ENCODE measurements around the gene CDC42BPB.
"Not testable (repeated sequence)": the region's sequence is repeated elsewhere in the genome, so short reads cannot be mapped to it uniquely, and the experiment has no call there.

The CDC42BPB gene

DNA sequence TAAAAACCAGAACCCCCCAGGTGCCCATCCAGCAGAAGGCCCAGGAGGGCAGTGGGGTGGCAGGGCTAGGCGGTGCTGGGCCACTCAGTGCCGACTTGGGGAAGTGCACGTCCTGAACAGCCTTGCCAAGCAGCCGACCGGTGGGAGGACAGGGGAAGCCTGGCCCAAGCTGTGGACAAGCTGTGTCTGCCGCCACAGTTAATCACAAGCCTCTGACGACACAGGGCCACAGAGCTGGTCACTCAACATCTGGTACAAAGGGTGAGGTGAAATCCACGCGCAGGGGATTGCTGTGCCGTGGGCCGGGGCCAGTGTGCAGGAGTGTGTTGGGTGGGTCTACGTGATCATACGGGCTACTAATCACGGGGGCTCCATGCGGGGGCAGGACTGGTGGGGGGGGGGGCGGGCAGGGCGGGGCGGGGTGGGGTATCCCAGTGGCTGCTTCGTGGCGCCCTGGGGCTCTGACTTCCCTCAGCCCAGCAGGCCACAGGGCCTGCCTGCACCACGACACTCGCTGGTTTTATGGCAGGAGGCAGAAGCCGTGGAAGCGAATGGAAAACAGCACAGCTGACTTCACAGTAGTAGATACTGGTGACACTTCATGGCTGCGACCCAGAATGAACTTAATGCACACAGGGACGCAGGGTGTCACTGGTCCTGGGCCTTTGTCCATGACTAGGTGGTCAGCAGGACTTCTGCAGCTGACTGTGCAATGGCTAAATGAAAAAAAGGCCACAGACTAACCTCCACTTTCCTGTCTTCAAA lies 124.7 kb downstream of the CDC42BPB start:
- DNase-seq (ENCODE audit: extremely low read depth in 1 of 2, low read depth in 1 of 2): no peak

- DNase-seq (ENCODE audit: extremely low read depth in 1 of 2, low read depth in 1 of 2): no peak
Observed at GRCh38 chr14:102931580-102932285, 125.6 kb downstream of the CDC42BPB start.

DNA sequence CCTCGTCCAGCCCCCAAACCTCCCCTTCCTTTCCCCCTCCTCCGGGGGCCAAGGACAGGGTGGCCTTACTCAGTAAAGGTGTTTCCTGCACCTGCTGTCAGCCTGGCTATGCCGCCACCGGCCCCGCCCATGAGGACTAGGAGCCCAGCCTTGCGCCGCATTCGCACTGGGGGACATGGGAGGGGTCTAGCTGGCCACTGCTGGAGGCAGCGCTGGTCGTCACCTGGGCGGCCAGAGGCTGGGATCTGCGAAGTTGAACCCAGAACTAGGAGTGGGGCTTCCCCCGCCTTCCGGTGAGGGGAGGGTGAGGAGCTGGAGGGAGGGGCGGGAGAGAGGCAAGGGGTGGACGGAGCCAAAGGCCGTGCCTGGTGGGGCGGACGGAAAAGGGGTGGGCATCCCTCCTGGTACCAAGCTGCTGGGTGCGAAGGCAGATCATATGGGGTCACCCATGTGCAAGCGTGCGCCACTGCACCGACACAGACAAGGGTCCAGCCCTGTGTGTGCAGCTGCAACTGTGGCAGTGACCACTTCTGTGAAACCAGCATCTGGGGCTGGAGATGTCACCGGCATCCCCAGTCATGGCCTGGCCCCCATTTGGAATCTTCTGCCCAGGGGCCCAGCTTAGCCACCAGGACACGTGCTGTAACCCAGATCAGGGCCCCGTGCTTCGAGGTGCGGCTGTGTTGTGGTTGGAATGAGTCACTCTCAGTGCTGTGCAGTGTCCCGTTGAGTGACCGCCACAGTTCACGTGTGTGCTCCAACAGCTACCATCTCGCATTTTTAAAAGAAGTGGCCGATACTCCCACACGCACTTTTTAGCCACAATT lies 126.4 kb downstream of the CDC42BPB start:
- no peak for DNase-seq (ENCODE audit: extremely low read depth in 1 of 2, low read depth in 1 of 2)

DNA sequence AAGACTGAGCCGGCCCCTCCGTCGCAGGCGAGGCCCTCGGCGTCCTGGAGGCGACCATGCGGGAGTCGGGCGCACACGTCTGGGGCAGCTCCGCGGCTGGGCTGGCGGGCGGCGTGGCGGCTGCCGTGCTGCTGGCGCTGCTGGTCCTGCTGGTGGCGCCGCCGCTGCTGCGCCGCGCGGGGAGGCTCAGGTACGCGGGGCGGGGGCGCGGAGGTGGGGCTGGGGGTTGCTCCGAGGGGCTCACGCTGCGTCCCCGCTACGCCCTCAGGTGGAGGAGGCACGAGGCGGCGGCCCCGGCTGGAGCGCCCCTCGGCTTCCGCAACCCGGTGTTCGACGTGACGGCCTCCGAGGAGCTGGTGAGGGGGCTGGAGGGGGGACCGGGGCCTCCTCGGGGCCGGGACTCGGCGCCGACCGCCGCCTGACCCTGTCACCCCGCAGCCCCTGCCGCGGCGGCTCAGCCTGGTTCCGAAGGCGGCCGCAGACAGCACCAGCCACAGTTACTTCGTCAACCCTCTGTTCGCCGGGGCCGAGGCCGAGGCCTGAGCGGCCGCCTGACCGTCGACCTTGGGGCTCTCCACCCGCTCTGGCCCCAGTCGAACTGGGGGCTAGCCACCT lies 127.1 kb downstream of the CDC42BPB start:
- DNase-seq (ENCODE audit: extremely low read depth in 1 of 2, low read depth in 1 of 2): no peak

- no peak for DNase-seq (ENCODE audit: extremely low read depth in 1 of 2, low read depth in 1 of 2)
Observed at GRCh38 chr14:102929241-102930137, 127.9 kb downstream of the CDC42BPB start.

DNA sequence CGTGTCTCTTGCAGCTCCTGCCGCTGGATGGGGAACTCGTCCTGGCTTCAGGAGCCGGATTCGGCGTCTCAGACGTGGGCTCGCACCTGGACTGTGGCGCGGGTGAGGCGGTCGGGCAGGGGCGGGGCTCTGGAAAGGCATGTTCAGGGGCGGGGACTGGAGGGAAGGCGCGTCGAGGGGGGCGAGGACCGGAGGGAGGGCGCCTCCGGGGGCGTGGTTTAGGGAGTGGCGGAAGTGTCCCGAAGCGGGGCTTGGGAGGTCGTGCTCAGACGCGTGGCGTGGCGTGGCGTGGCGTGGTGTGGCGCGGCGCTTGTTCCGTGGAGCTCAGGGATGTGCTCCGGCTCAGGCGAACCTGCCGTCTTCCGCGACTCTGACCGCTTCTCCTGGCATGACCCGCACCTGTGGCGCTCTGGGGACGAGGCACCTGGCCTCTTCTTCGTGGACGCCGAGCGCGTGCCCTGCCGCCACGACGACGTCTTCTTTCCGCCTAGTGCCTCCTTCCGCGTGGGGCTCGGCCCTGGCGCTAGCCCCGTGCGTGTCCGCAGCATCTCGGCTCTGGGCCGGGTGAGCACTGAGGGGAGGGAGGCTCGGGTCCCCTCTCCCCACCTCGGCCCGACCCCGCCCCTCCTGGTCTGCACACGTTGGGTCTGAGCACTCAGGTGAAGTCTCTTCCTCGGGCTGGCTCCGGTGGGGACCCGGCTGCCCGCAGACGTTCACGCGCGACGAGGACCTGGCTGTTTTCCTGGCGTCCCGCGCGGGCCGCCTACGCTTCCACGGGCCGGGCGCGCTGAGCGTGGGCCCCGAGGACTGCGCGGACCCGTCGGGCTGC lies 128.7 kb downstream of the CDC42BPB start:
- peak; percentile 66 to 71 for DNase-seq (ENCODE audit: extremely low read depth in 1 of 2, low read depth in 1 of 2)

DNA sequence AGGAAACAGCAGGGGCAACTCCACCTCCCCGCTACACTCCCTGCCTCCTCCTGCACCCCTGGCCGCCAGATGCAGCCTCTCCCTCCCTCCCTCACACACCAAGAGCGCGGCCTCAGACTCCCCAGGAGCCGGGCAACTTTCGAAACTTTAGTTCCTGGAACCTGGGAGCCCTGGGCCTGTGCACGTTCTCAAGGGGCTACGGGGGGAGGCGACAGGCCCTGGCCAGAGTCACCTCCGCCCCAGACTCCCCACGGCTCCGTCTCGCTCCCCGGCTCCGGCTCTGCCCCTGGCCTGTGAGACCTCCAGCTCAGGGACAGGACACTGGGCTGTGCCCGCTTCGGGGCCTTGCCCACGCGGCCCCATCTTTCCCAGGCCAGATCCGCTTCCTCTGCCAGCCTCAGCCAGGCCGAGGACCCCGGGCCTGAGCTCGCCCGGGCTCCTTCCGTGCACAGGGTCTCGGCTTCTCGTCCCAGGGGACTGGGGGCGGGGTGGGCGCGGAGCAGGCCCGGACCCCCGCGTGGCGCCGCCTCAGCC lies 129.4 kb downstream of the CDC42BPB start:
- no peak for DNase-seq (ENCODE audit: extremely low read depth in 1 of 2, low read depth in 1 of 2)

GRCh38 chr14:102927346-102927877 lies 129.9 kb downstream of the CDC42BPB start:
- no peak for DNase-seq (ENCODE audit: extremely low read depth in 1 of 2, low read depth in 1 of 2)

DNA sequence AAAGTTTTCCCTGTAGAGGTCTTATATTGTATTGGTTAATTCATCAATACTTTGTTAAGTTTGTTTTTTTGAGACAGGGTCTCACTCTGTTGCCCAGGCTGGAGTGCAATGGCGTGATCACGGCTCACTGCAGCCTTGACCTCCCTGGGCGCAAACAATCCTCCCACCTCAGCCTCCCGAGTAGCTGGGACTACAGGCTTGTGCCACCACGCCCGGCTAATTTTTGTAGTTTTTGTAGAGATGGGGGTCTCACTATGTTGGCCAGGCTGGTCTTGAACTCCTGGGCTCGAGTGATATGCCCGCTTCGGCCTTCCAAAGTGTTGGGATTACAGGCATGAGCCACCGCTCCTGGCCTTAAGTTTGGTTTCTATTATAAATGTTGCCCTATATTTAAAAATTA lies 130.5 kb downstream of the CDC42BPB start:
- DNase-seq (ENCODE audit: extremely low read depth in 1 of 2, low read depth in 1 of 2): not testable (repeated sequence)

DNA sequence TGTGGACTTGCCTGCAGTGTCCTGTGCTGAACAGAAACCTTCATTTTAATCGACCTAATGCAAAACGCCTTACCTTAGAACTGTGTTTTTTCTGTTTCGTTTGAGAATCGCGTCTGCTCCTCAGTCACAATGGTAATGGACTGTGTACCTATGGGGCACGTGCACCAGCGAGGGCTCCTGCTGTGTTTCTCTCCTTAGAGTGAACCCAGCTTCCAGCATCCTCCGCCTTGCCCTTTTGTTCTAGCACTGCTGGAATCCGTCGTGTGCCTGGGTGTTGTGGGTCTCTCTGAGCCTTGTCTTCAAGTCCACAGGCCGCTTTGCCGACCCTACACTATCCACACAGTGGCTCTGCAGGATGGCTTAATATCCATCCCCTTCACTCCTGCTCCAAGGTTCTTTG lies 131.2 kb downstream of the CDC42BPB start:
- DNase-seq (ENCODE audit: extremely low read depth in 1 of 2, low read depth in 1 of 2): no peak

- DNase-seq (ENCODE audit: extremely low read depth in 1 of 2, low read depth in 1 of 2): no peak
Observed at GRCh38 chr14:102925646-102926045, 131.7 kb downstream of the CDC42BPB start.

DNA sequence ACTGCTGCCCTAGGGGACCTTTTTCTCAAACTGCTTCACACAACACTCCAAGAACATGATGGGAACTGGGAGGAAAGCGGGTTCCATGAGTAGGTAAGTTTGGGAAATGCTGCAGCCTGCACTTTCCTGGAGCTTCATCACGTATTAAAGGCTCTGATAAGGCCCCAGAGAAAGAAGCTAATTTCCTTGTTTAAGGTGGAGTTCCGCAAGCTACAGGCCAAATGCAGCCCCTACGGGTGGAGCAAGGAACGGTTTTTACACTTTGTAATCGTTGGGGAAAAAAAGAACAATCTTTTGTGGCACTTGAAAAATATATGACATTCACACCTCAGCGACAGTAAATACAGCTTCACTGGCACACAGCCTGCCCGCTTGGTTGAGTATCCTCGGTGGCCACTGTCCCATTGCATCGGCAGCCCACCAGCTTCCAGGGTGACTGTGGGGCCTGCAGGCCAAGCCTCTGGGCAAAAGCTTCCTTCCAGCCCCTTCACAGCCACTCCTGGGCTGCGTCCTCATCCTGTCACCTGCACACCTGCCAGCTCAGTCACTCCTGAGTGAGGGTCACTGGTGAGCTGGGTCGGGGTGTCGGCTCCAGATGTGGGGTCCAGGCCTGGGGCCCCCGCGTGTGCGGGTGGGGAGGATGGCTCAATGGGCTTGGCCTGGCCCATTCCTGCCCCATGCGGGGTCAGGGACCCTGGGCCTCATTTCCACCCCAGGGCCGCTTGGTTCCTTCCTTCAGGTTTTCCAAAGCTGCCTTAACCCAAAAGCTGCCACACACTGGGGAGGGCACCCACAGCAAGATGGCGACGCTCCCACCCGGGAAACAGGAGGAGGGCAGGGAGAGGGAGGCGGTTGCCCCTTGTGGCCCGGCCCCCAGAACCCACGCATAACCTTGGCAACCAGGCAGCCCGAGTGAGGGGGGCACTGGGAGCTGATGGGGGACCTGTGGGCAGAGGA lies 132.4 kb downstream of the CDC42BPB start:
- no peak for DNase-seq (ENCODE audit: extremely low read depth in 1 of 2, low read depth in 1 of 2)

DNA sequence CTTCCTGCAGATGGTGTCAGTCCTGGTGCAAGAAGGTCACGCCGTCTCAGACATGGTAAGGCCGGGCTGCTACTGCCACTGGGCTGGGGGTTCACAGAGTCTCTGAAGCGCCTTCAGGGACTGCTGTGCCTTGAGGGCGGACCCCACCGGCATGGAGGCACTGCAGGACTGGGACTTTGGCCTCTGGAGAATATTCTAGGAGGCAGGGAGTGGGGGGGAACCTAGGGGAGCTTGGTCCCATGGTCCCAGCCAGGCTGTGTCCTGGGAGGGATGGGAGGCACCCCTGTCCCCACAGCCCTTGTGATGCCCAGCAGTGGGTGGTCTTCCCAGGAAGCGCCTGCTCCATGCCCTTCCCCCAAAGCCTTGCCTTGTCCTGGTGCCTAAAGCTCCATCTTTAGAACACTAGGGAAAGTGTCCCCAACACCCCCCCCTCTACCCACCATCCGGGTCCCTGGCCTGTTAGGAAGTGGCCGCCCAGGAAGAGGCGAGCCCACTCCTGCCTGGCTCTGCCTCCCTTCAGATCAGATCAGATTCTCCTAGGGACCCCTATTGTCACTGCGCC lies 133.3 kb downstream of the CDC42BPB start:
- no peak for DNase-seq (ENCODE audit: extremely low read depth in 1 of 2, low read depth in 1 of 2)

DNA sequence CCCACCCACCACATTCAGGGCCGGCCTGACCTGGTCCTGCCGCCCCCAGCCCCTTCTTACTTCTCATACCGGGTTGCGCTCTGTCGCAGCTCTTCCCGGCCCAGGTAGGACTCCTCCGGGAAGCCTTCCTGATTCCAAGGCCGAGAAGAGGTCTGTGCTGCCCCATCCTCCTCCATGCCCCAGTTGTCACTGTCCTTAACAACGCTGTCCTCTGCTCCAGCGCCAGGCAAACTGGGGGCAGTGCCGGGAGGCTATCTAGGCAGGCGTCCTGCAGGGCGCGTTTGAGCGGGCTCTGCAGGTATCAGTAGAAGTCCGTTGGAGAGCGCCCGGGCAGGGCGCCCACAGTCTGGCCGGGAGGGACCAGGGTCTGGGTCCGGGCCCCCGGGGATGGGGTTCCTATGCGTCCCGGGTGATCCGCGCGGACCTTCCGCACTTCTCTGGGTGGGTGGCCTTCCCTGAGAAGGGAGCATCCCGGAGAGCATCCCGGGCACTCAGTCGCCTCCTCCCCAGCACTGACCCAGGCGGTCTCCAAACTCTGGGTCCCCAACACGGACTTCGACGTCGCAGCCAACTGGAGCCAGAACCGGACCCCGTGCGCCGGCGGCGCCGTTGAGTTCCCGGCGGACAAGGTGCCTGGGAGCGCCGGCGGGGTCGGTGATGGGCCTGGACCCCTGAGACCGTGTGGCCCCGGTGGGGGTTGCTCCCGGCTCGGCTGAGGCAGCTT lies 134.0 kb downstream of the CDC42BPB start:
- DNase-seq (ENCODE audit: extremely low read depth in 1 of 2, low read depth in 1 of 2): no peak

DNA sequence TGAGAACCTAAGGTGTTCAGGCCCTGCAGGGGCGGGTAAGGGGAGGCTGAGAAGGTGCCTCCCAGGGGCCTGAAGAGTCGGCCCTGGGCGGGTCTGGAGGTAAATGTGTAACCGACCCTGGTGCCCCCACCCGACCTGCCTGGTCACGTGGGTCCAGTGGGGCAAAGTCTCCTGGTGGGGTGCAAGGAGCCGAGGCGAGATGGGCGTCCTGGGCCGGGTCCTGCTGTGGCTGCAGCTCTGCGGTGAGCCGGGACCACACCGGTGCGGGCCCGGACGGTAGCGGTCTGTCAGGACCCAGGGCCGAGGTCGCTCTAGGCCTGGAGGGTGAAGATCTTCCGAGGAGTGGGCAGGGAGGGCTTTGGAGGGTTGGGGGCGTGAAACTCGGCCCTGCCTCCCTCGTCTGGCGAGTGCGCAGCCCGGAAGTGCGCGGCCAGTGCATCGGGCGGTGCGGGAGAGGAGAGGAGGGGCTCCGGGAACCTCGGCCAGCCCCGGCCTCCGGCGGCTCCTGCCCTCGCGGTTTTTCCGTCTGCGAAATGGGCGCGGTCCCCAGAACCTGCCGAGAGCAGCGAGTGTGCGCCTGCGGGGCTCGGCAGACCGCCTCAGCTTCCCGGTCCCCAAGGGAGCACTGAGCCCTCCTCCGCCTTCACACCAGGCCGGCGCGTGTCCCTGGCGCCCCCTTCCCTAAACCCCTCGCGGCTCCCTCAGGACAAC lies 134.7 kb downstream of the CDC42BPB start, which contains the start of gene AMN:
Gene AMN, plus strand, starts transcription at position 174 of the 711 bp plus-strand sequence. Its CDS starts 26 bp downstream, at position 200.
- no peak for DNase-seq (ENCODE audit: extremely low read depth in 1 of 2, low read depth in 1 of 2)

DNA sequence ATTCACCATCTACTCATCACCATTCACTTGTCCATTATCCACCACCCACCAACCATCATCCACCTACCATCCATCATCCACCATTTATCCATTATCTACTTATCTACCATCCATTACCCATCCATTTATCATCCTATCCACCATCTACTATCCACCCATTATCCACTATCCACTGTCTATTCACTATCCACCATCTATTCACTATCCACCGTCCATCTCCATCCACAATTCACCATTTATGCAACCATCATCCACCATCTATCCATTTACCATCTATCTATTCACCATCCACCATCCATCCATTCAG lies 136.4 kb downstream of the CDC42BPB start:
- DNase-seq (ENCODE audit: extremely low read depth in 1 of 2, low read depth in 1 of 2): no peak
